WTC11 (cell line): ENCODE measurements around the gene R3HDML.

Source experiments
- ATF3 ChIP-seq: sonication (generic); formaldehyde crosslinking; conservative IDR thresholded peaks from 2 replicates; pipeline ENCODE4 v1.8.1; 2022; ENCODE audit warnings: mild to moderate bottlenecking, missing genetic modification reagents
- CBFB ChIP-seq: sonication (generic); formaldehyde crosslinking; IDR thresholded peaks from 2 replicates; pipeline ENCODE4 v1.8.1; 2022; ENCODE audit warnings: mild to moderate bottlenecking, low read depth, missing genetic modification reagents
- CREB1 ChIP-seq: sonication (generic); formaldehyde crosslinking; IDR thresholded peaks from 2 replicates; pipeline ENCODE4 v1.8.0; 2023; ENCODE audit warnings: mild to moderate bottlenecking, missing genetic modification reagents
- NFYB ChIP-seq: sonication (generic); formaldehyde crosslinking; conservative IDR thresholded peaks from 2 replicates; pipeline ENCODE4 v1.8.0; 2022; ENCODE audit warnings: low read depth, missing genetic modification reagents
- PREB ChIP-seq: sonication (generic); formaldehyde crosslinking; IDR thresholded peaks from 2 replicates; pipeline ENCODE4 v1.8.1; 2022; ENCODE audit warnings: mild to moderate bottlenecking, missing genetic modification reagents, moderate library complexity, borderline replicate concordance
- SP1 ChIP-seq: sonication (generic); formaldehyde crosslinking; conservative IDR thresholded peaks from 2 replicates; pipeline ENCODE4 v1.8.1; 2022; ENCODE audit warnings: missing genetic modification reagents
- TEAD4 ChIP-seq: sonication (generic); formaldehyde crosslinking; IDR thresholded peaks from 2 replicates; pipeline ENCODE4 v1.8.0; 2022; ENCODE audit warnings: mild to moderate bottlenecking, missing genetic modification reagents
- ZNF138 ChIP-seq: sonication (generic); formaldehyde crosslinking; conservative IDR thresholded peaks from 2 replicates; pipeline ENCODE4 v1.8.1; 2022; ENCODE audit warnings: mild to moderate bottlenecking, moderate library complexity, missing genetic modification reagents
- ZNF532 ChIP-seq: fragments of 250-450 bp; sonication (Bioruptor Pico); IDR thresholded peaks from 2 replicates; pipeline ENCODE4 v1.9.0; 2021; ENCODE audit warnings: mild to moderate bottlenecking, borderline replicate concordance
- TF ChIP-seq, protein P1 (sequence below): fragments of 200-600 bp; IDR thresholded peaks from 2 replicates; pipeline ENCODE4 v1.8.0; 2022; ENCODE audit warnings: antibody characterized with exemption
- TF ChIP-seq, protein P2 (sequence below): sonication (generic); formaldehyde crosslinking; IDR thresholded peaks from 2 replicates; pipeline ENCODE4 v1.8.0; 2022; ENCODE audit warnings: missing genetic modification reagents
- TF ChIP-seq, protein P3 (sequence below): sonication (generic); formaldehyde crosslinking; conservative IDR thresholded peaks from 2 replicates; pipeline ENCODE4 v1.8.1; 2023; ENCODE audit warnings: mild to moderate bottlenecking, low read depth, missing genetic modification reagents, moderate library complexity
- TF ChIP-seq, protein P4 (sequence below): sonication (generic); formaldehyde crosslinking; IDR thresholded peaks from 2 replicates; pipeline ENCODE4 v1.8.0; 2022; ENCODE audit warnings: mild to moderate bottlenecking, missing genetic modification reagents
- TF ChIP-seq, protein P5 (sequence below): sonication (generic); formaldehyde crosslinking; IDR thresholded peaks from 2 replicates; pipeline ENCODE4 v1.8.0; 2022; ENCODE audit warnings: mild to moderate bottlenecking, missing genetic modification reagents

DNA sequence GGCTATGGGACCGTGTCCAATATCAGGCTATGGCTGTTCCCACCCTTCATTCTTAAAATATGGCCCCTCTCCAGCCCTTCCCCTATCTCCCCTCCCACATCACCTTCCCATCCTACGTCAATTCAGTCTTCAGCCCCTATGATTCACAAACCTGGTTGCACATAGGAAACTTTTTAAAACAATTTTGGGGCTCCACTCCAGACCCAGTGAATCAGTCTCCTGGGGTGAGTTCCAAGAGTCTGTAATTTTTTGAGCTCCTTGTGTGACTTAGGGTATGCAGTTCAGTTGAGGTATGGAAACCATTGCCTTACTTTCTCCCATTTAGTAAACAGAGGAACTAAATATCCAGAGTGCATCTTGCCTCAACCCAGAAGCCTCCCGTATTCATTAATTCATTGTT is 24.2 kb downstream of the R3HDML start:
- TF ChIP-seq, protein P1, sequence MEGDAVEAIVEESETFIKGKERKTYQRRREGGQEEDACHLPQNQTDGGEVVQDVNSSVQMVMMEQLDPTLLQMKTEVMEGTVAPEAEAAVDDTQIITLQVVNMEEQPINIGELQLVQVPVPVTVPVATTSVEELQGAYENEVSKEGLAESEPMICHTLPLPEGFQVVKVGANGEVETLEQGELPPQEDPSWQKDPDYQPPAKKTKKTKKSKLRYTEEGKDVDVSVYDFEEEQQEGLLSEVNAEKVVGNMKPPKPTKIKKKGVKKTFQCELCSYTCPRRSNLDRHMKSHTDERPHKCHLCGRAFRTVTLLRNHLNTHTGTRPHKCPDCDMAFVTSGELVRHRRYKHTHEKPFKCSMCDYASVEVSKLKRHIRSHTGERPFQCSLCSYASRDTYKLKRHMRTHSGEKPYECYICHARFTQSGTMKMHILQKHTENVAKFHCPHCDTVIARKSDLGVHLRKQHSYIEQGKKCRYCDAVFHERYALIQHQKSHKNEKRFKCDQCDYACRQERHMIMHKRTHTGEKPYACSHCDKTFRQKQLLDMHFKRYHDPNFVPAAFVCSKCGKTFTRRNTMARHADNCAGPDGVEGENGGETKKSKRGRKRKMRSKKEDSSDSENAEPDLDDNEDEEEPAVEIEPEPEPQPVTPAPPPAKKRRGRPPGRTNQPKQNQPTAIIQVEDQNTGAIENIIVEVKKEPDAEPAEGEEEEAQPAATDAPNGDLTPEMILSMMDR, result no peak
- TF ChIP-seq, protein P2, sequence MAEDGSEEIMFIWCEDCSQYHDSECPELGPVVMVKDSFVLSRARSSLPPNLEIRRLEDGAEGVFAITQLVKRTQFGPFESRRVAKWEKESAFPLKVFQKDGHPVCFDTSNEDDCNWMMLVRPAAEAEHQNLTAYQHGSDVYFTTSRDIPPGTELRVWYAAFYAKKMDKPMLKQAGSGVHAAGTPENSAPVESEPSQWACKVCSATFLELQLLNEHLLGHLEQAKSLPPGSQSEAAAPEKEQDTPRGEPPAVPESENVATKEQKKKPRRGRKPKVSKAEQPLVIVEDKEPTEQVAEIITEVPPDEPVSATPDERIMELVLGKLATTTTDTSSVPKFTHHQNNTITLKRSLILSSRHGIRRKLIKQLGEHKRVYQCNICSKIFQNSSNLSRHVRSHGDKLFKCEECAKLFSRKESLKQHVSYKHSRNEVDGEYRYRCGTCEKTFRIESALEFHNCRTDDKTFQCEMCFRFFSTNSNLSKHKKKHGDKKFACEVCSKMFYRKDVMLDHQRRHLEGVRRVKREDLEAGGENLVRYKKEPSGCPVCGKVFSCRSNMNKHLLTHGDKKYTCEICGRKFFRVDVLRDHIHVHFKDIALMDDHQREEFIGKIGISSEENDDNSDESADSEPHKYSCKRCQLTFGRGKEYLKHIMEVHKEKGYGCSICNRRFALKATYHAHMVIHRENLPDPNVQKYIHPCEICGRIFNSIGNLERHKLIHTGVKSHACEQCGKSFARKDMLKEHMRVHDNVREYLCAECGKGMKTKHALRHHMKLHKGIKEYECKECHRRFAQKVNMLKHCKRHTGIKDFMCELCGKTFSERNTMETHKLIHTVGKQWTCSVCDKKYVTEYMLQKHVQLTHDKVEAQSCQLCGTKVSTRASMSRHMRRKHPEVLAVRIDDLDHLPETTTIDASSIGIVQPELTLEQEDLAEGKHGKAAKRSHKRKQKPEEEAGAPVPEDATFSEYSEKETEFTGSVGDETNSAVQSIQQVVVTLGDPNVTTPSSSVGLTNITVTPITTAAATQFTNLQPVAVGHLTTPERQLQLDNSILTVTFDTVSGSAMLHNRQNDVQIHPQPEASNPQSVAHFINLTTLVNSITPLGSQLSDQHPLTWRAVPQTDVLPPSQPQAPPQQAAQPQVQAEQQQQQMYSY (CRISPR knock-in tag), result no peak
- TF ChIP-seq CBFB, result no peak
- no peak for TF ChIP-seq CREB1
- TF ChIP-seq, protein P3, sequence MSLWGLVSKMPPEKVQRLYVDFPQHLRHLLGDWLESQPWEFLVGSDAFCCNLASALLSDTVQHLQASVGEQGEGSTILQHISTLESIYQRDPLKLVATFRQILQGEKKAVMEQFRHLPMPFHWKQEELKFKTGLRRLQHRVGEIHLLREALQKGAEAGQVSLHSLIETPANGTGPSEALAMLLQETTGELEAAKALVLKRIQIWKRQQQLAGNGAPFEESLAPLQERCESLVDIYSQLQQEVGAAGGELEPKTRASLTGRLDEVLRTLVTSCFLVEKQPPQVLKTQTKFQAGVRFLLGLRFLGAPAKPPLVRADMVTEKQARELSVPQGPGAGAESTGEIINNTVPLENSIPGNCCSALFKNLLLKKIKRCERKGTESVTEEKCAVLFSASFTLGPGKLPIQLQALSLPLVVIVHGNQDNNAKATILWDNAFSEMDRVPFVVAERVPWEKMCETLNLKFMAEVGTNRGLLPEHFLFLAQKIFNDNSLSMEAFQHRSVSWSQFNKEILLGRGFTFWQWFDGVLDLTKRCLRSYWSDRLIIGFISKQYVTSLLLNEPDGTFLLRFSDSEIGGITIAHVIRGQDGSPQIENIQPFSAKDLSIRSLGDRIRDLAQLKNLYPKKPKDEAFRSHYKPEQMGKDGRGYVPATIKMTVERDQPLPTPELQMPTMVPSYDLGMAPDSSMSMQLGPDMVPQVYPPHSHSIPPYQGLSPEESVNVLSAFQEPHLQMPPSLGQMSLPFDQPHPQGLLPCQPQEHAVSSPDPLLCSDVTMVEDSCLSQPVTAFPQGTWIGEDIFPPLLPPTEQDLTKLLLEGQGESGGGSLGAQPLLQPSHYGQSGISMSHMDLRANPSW (CRISPR knock-in tag), result no peak
- no peak for TF ChIP-seq NFYB
- TF ChIP-seq, protein P4, sequence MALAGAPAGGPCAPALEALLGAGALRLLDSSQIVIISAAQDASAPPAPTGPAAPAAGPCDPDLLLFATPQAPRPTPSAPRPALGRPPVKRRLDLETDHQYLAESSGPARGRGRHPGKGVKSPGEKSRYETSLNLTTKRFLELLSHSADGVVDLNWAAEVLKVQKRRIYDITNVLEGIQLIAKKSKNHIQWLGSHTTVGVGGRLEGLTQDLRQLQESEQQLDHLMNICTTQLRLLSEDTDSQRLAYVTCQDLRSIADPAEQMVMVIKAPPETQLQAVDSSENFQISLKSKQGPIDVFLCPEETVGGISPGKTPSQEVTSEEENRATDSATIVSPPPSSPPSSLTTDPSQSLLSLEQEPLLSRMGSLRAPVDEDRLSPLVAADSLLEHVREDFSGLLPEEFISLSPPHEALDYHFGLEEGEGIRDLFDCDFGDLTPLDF (CRISPR knock-in tag), result no peak
- TF ChIP-seq TEAD4 (CRISPR knock-in tag), result no peak
- TF ChIP-seq ZNF138 (CRISPR knock-in tag), result no peak
- TF ChIP-seq ATF3 (CRISPR knock-in tag), result no peak
- TF ChIP-seq, protein P5, sequence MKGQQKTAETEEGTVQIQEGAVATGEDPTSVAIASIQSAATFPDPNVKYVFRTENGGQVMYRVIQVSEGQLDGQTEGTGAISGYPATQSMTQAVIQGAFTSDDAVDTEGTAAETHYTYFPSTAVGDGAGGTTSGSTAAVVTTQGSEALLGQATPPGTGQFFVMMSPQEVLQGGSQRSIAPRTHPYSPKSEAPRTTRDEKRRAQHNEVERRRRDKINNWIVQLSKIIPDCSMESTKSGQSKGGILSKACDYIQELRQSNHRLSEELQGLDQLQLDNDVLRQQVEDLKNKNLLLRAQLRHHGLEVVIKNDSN (CRISPR knock-in tag), result no peak
- TF ChIP-seq PREB, result no peak
- TF ChIP-seq SP1 (CRISPR knock-in tag), result no peak
- no peak for TF ChIP-seq ZNF532
